Thoracic aorta (tissue), 2 donors: ENCODE data around the gene LCNL1. TPM values are rescaled to one million over a fixed set of nuclear protein-coding genes. Genes with fewer than 3 reads are reported as not detected.

ENCODE experiments used
- ATAC-seq: fragments of 150-250 bp; one replicate; pipeline ENCODE4 v1.8.0; 2017; ENCODE audit warnings: low read depth; ENCODE audit not compliant: insufficient number of reproducible peaks, low FRiP score
- DNase-seq: peaks from one replicate; pipeline ENCODE4 v3.0.0-alpha.2; 2020; ENCODE audit warnings: low spot score
- H3K27ac ChIP-seq, 2 donors: fragments of 200-600 bp; sonication (generic); 1 replicate in 1 of 2; 2 replicates in 1 of 2; pipeline ENCODE4 v1.5.1; 2016; ENCODE audit warnings: mild to moderate bottlenecking in 2 of 2, moderate library complexity in 2 of 2
- H3K27me3 ChIP-seq: fragments of 200-600 bp; sonication (generic); replicated peaks from 2 replicates; pipeline ENCODE4 v1.6.0; 2016; ENCODE audit warnings: mild to moderate bottlenecking; ENCODE audit not compliant: insufficient read depth
- H3K36me3 ChIP-seq: fragments of 200-600 bp; sonication (generic); one replicate; pipeline ENCODE4 v1.5.1; 2016
- H3K4me1 ChIP-seq, 2 donors: fragments of 200-600 bp; sonication (generic); 1 replicate in 1 of 2; 2 replicates in 1 of 2; pipeline versions ENCODE4 v1.5.1 to v1.6.0; 2016; ENCODE audit warnings: low read depth in 2 of 2, mild to moderate bottlenecking in 1 of 2; ENCODE audit not compliant: control insufficient read depth in 1 of 2
- H3K4me3 ChIP-seq: fragments of 200-600 bp; sonication (generic); 2 replicates; pipeline ENCODE4 v1.5.1; 2016; ENCODE audit warnings: mild to moderate bottlenecking
- H3K9me3 ChIP-seq: fragments of 200-600 bp; sonication (generic); 2 replicates; pipeline ENCODE4 v1.5.1; 2016
- total RNA-seq, 2 donors: library from RNA; depleted of rRNA; stranded (reverse); fragments of >200 nt; gene quantifications; one replicate each; pipeline versions ENCODE4 v1.1.0 to v1.2.3, GENCODE V29; 2016
- TF ChIP-seq, protein P1 (sequence below): fragments of 200-600 bp; sonication (generic); IDR thresholded peaks from one replicate; pipeline ENCODE4 v1.5.1; 2019; ENCODE audit warnings: antibody characterized with exemption

Gene LCNL1
- total RNA-seq, 2 donors from 2014 or later = not detected

DNA sequence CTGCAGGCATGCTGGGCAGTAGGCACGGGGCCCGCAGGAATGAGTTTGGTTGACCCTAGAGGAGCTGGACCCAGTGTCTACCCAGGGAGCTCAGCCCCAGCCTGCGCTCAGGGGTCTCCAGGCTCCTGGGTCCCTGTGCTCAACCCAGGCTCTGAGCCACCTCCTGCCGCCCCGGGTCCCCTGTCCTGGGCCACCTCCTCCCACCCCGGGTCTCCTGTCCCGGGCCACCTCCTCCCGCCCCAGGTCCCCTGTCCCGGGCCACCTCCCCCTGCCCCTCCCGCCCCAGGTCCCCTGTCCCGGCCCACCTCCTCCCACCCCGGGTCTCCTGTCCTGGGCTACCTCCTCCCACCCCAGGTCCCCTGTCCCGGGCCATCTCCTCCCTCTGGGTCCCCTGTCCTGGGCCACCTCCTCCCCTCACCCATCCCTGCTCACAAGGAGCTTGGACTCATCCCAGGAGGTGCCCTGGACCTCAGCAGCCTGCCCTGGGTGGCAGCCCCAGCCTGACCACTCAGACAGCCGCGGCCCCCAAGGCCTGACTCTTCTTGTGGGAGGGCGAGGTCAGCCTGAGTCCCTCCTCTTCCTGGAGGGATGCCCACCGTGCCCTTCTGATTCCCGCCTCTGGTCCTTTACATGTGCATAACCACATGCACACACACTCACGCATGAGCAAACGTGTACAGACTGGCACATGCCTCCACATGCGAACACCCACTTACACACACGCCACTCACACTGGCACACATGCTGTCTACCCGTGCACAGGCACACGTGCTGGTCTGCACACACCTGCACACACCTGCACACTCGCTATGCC is 28.3 kb upstream of the LCNL1 start:
- Histone ChIP-seq H3K27ac (no peak overlapping the region), H3K9me3 (no peaks in the 10 kb centered on the region), H3K4me1 (peaks cover 6 to 12% of the 10 kb centered on the region in 2 donors), H3K4me3 (no peak overlapping the region), H3K27me3 (no peaks in the 10 kb centered on the region), H3K36me3 (no peaks in the 10 kb centered on the region)
- TF ChIP-seq, protein P1, sequence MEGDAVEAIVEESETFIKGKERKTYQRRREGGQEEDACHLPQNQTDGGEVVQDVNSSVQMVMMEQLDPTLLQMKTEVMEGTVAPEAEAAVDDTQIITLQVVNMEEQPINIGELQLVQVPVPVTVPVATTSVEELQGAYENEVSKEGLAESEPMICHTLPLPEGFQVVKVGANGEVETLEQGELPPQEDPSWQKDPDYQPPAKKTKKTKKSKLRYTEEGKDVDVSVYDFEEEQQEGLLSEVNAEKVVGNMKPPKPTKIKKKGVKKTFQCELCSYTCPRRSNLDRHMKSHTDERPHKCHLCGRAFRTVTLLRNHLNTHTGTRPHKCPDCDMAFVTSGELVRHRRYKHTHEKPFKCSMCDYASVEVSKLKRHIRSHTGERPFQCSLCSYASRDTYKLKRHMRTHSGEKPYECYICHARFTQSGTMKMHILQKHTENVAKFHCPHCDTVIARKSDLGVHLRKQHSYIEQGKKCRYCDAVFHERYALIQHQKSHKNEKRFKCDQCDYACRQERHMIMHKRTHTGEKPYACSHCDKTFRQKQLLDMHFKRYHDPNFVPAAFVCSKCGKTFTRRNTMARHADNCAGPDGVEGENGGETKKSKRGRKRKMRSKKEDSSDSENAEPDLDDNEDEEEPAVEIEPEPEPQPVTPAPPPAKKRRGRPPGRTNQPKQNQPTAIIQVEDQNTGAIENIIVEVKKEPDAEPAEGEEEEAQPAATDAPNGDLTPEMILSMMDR = no peak
- ATAC-seq = no peak
- DNase-seq = no peak

GRCh38 chr9:136955202-136955942 is 27.4 kb upstream of the LCNL1 start:
- DNase-seq (no peak), ATAC-seq (no peak)
- no peak overlapping the region for H3K27ac ChIP-seq
- no peak overlapping the region for H3K4me3 ChIP-seq
- TF ChIP-seq, protein P1 = no peak
- H3K27me3 ChIP-seq = no peaks in the 10 kb centered on the region
- peaks cover 3 to 6% of the 10 kb centered on the region in 2 donors for H3K4me1 ChIP-seq
- no peaks in the 10 kb centered on the region for H3K36me3 ChIP-seq
- H3K9me3 ChIP-seq = no peaks in the 10 kb centered on the region

GRCh38 chr9:136955943-136956335 is 26.9 kb upstream of the LCNL1 start:
- peaks cover 2 to 3% of the 10 kb centered on the region in 2 donors for H3K4me1 ChIP-seq
- TF ChIP-seq, protein P1 = no peak
- H3K36me3 ChIP-seq = no peaks in the 10 kb centered on the region
- H3K27me3 ChIP-seq = no peaks in the 10 kb centered on the region
- H3K27ac ChIP-seq = no peak overlapping the region
- H3K9me3 ChIP-seq = no peaks in the 10 kb centered on the region
- DNase-seq (no peak), ATAC-seq (no peak)
- H3K4me3 ChIP-seq = no peak overlapping the region

DNA sequence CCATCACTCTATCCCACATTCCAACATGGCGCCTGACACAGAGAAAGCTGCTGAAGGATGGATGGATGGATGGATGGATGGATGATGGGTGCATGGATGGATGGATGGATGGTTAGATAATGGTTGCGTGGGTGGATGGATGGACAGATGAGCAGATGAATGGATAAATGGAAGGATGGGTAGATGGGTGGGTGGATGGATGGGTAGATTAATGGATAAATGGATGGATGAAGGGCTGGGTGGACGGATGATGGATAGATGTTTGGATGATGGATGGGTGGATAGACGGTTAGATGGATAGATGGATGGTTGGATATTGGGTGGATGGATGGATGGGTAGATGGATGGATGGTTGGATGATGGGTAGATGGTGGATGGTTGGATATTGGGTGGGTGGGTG is 26.2 kb upstream of the LCNL1 start:
- Histone ChIP-seq H3K9me3 (no peaks in the 10 kb centered on the region), H3K4me3 (no peak overlapping the region), H3K36me3 (no peaks in the 10 kb centered on the region), H3K4me1 (peaks cover 6 to 9% of the 10 kb centered on the region in 2 donors), H3K27ac (no peak overlapping the region), H3K27me3 (no peaks in the 10 kb centered on the region)
- DNase-seq = no peak
- TF ChIP-seq, protein P1 = no peak
- ATAC-seq = no peak

- Histone ChIP-seq H3K27me3 (no peaks in the 10 kb centered on the region), H3K36me3 (no peaks in the 10 kb centered on the region), H3K9me3 (no peaks in the 10 kb centered on the region), H3K4me1 (peaks cover 6 to 16% of the 10 kb centered on the region in 2 donors), H3K27ac (no peak overlapping the region), H3K4me3 (no peak overlapping the region)
- TF ChIP-seq, protein P1 = no peak
- DNase-seq (no peak), ATAC-seq (no peak)
These were observed 25.3 kb upstream of the LCNL1 start for GRCh38 chr9:136957461-136957860.
